H1 (cell line): ENCODE results near the gene CALM3. TPM values are rescaled to one million over a fixed set of nuclear protein-coding genes. Genes with fewer than 3 reads are reported as not detected.

Experiments used
- CTCF ChIA-PET: fragments of 300-600 bp; sonication (Branson Sonifier 250); formaldehyde crosslinking; loops from one replicate; lab custom pipeline; 2021; ENCODE audit not compliant: partially characterized antibody; lab: Charles Lee
- POLR2A ChIA-PET: fragments of 300-600 bp; sonication (Branson Sonifier 250); formaldehyde crosslinking; loops from one replicate; lab custom pipeline; 2021; ENCODE audit warnings: inconsistent platforms; ENCODE audit not compliant: partially characterized antibody; lab: Charles Lee
- DNase-seq, 2 experiments: peaks; one replicate each; pipeline versions ENCODE4 v3.0.0 to v3.0.0-alpha.2; 2010 to 2022; ENCODE audit warnings: low spot score in 2 of 2, low read depth in 1 of 2, mixed read lengths in 1 of 2
- FAIRE-seq: peaks from 2 replicates; lab custom pipeline; 2011; peaks lifted over from hg19 to GRCh38; lab: Jason Lieb, UNC
- H2AFZ ChIP-seq: 2 replicates; pipeline ENCODE4 v1.8.1; 2012; ENCODE audit warnings: low read length, inconsistent platforms
- H2AK5ac ChIP-seq: 2 replicates; pipeline ENCODE4 v1.6.1; 2013; ENCODE audit warnings: low read depth, low read length
- H2BK120ac ChIP-seq: replicated peaks from 2 replicates; pipeline ENCODE3; 2013; ENCODE audit warnings: low read depth, low read length, inconsistent platforms
- H2BK12ac ChIP-seq: 2 replicates; pipeline ENCODE4 v1.6.1; 2013; ENCODE audit warnings: low read depth, low read length
- H2BK15ac ChIP-seq: 2 replicates; pipeline ENCODE4 v1.6.1; 2013; ENCODE audit warnings: low read length
- H2BK20ac ChIP-seq: 2 replicates; pipeline ENCODE4 v1.6.1; 2013; ENCODE audit warnings: low read length
- H2BK5ac ChIP-seq: 2 replicates; pipeline ENCODE4 v1.6.1; 2013; ENCODE audit warnings: low read depth, low read length
- H3K14ac ChIP-seq: 2 replicates; pipeline ENCODE4 v1.6.1; 2013; ENCODE audit warnings: inconsistent platforms; ENCODE audit not compliant: insufficient read length
- H3K18ac ChIP-seq: 2 replicates; pipeline ENCODE4 v1.6.1; 2013; ENCODE audit warnings: low read length; ENCODE audit errors: extremely low read depth
- H3K23ac ChIP-seq: 2 replicates; pipeline ENCODE4 v1.6.1; 2013; ENCODE audit warnings: inconsistent platforms; ENCODE audit not compliant: insufficient read length
- H3K23me2 ChIP-seq: 2 replicates; pipeline ENCODE4 v1.6.1; 2013; ENCODE audit warnings: low read depth, low read length
- H3K27ac ChIP-seq: 2 replicates; pipeline ENCODE4 v1.6.1; 2011; ENCODE audit warnings: low read depth, low read length, inconsistent platforms
- H3K27me3 ChIP-seq, 4 experiments: replicated peaks in 1 of 4; 1 replicate in 1 of 4; 2 replicates in 3 of 4; pipeline versions ENCODE4 v1.6.1 to v1.8.1; 2011 to 2013; ENCODE audit warnings: low read length in 3 of 4, mild to moderate bottlenecking in 3 of 4, inconsistent platforms in 2 of 4, mixed read lengths in 2 of 4, moderate library complexity in 1 of 4; ENCODE audit not compliant: control insufficient read depth in 3 of 4, insufficient read depth in 3 of 4; ENCODE audit errors: extremely low read depth in 1 of 4
- H3K36me3 ChIP-seq, 4 experiments: 2 replicates each; pipeline versions ENCODE4 v1.6.1 to v1.8.1; 2011 to 2013; ENCODE audit warnings: mild to moderate bottlenecking in 4 of 4, low read length in 3 of 4, moderate library complexity in 2 of 4, control low read depth in 1 of 4, inconsistent platforms in 1 of 4; ENCODE audit not compliant: insufficient read depth in 4 of 4, control insufficient read depth in 2 of 4
- H3K4ac ChIP-seq: replicated peaks from 2 replicates; pipeline ENCODE3; 2013; ENCODE audit warnings: low read length, low read depth, mixed read lengths, inconsistent platforms; ENCODE audit not compliant: insufficient read length
- H3K4me1 ChIP-seq, 4 experiments: replicated peaks in 1 of 4; 1 replicate in 1 of 4; 2 replicates in 3 of 4; pipeline versions ENCODE4 v1.6.1 to v1.8.1; 2011 to 2013; ENCODE audit warnings: low read length in 3 of 4, inconsistent platforms in 2 of 4, mixed read lengths in 1 of 4; ENCODE audit not compliant: insufficient read depth in 4 of 4, control insufficient read depth in 3 of 4
- H3K4me2 ChIP-seq, 2 experiments: 2 replicates each; pipeline versions ENCODE4 v1.6.1 to v1.8.1; 2011 to 2013; ENCODE audit warnings: low read depth in 2 of 2, low read length in 2 of 2, control low read depth in 1 of 2, inconsistent platforms in 1 of 2, mild to moderate bottlenecking in 1 of 2; ENCODE audit not compliant: insufficient read depth in 1 of 2
- H3K4me3 ChIP-seq, 4 experiments: fragments of 200-600, 300-600 bp in 1 of 4; sonication (generic), shearing (Covaris generic), sonication (Bioruptor Twin) in 1 of 4; 2 replicates each; pipeline versions ENCODE4 v1.5.1 to v1.8.1; 2011 to 2016; ENCODE audit warnings: low read length in 4 of 4, low read depth in 3 of 4, control low read depth in 2 of 4, inconsistent platforms in 2 of 4, mild to moderate bottlenecking in 2 of 4, mixed read lengths in 1 of 4, moderate library complexity in 1 of 4; ENCODE audit not compliant: insufficient read depth in 2 of 4; ENCODE audit errors: extremely low read depth in 1 of 4
- H3K56ac ChIP-seq: replicated peaks from 2 replicates; pipeline ENCODE3; 2013; ENCODE audit warnings: low read depth, mild to moderate bottlenecking, mixed read lengths, low read length, inconsistent platforms; ENCODE audit not compliant: insufficient read length
- H3K79me1 ChIP-seq: 2 replicates; pipeline ENCODE4 v1.6.1; 2013; ENCODE audit warnings: low read depth, low read length, control low read depth
- H3K79me2 ChIP-seq, 2 experiments: 2 replicates each; pipeline versions ENCODE4 v1.6.1 to v1.8.1; 2012 to 2013; ENCODE audit warnings: low read length in 2 of 2, mild to moderate bottlenecking in 2 of 2, inconsistent platforms in 1 of 2; ENCODE audit not compliant: insufficient read depth in 2 of 2, control insufficient read depth in 1 of 2
- H3K9ac ChIP-seq, 4 experiments: replicated peaks in 1 of 4; 1 replicate in 1 of 4; 2 replicates in 3 of 4; pipeline versions ENCODE4 v1.6.1 to v1.8.1; 2011 to 2013; ENCODE audit warnings: low read depth in 3 of 4, low read length in 3 of 4, control low read depth in 2 of 4, mild to moderate bottlenecking in 2 of 4, moderate library complexity in 2 of 4, inconsistent platforms in 1 of 4; ENCODE audit errors: extremely low read depth in 1 of 4
- H3K9me3 ChIP-seq, 2 experiments: 2 replicates each; pipeline versions ENCODE4 v1.6.1 to v1.8.1; 2012 to 2013; ENCODE audit warnings: mild to moderate bottlenecking in 2 of 2, moderate library complexity in 2 of 2, control low read depth in 1 of 2, inconsistent platforms in 1 of 2, low read depth in 1 of 2, low read length in 1 of 2, mixed read lengths in 1 of 2; ENCODE audit not compliant: insufficient read depth in 2 of 2
- H4K20me1 ChIP-seq, 2 experiments: replicated peaks in 1 of 2; 2 replicates each; pipeline versions ENCODE3 to v1.8.1; 2011 to 2013; ENCODE audit warnings: inconsistent platforms in 2 of 2, low read length in 2 of 2, mild to moderate bottlenecking in 1 of 2; ENCODE audit not compliant: insufficient read depth in 2 of 2, control insufficient read depth in 1 of 2
- H4K5ac ChIP-seq: 2 replicates; pipeline ENCODE4 v1.6.1; 2013; ENCODE audit warnings: low read length, low read depth, mixed read lengths, inconsistent platforms; ENCODE audit not compliant: insufficient read length
- H4K8ac ChIP-seq: 2 replicates; pipeline ENCODE4 v1.8.0; 2013; ENCODE audit warnings: mild to moderate bottlenecking, moderate library complexity, low read length, inconsistent platforms; ENCODE audit not compliant: insufficient read depth; ENCODE audit errors: extremely low read depth
- H4K91ac ChIP-seq: replicated peaks from 2 replicates; pipeline ENCODE3; 2013; ENCODE audit warnings: low read length, mixed read lengths, inconsistent platforms; ENCODE audit not compliant: insufficient read length
- CHD2 ChIP-seq: IDR thresholded peaks from 2 replicates; pipeline ENCODE4 v1.6.1; 2012; ENCODE audit warnings: low read length, improper control_type of control experiment
- EGR1 ChIP-seq: IDR thresholded peaks from 2 replicates; pipeline ENCODE4 v1.6.1; 2011; ENCODE audit warnings: low read depth, low read length, borderline replicate concordance
- EP300 ChIP-seq, 2 experiments: IDR thresholded peaks; 1 replicate in 1 of 2; 2 replicates in 1 of 2; pipeline ENCODE4 v1.6.1; 2011 to 2012; ENCODE audit warnings: low read depth in 2 of 2, low read length in 2 of 2, mild to moderate bottlenecking in 2 of 2, borderline replicate concordance in 1 of 2, inconsistent platforms in 1 of 2, moderate library complexity in 1 of 2
- EZH2 ChIP-seq: fragments of 200-600 bp; sonication (generic); IDR thresholded peaks from 2 replicates; pipeline ENCODE4 v1.7.1; 2012; ENCODE audit warnings: low read depth, mild to moderate bottlenecking, moderate library complexity, low read length, inconsistent platforms; ENCODE audit not compliant: severe bottlenecking
- KDM1A ChIP-seq: fragments of 200-600, 300-600 bp; sonication (generic); IDR thresholded peaks from 2 replicates; pipeline ENCODE4 v1.7.1; 2016; ENCODE audit warnings: mild to moderate bottlenecking, low read length, borderline replicate concordance
- POLR2A ChIP-seq, 2 experiments: IDR thresholded peaks; 1 replicate in 1 of 2; 2 replicates in 1 of 2; pipeline ENCODE4 v1.6.1; 2011; ENCODE audit warnings: low read depth in 2 of 2, low read length in 2 of 2, mild to moderate bottlenecking in 2 of 2; ENCODE audit errors: control extremely low read depth in 1 of 2
- POLR2AphosphoS5 ChIP-seq: IDR thresholded peaks from 2 replicates; pipeline ENCODE4 v1.6.1; 2011; ENCODE audit warnings: low read depth, low read length
- POU5F1 ChIP-seq: IDR thresholded peaks from 2 replicates; pipeline ENCODE4 v1.6.1; 2011; ENCODE audit warnings: low read depth, mild to moderate bottlenecking, low read length, moderate library complexity
- RAD21 ChIP-seq, 2 experiments: IDR thresholded peaks in 1 of 2; conservative IDR thresholded peaks in 1 of 2; 2 replicates each; pipeline ENCODE4 v1.6.1; 2011; ENCODE audit warnings: low read depth in 2 of 2, low read length in 2 of 2, improper control_type of control experiment in 1 of 2, inconsistent platforms in 1 of 2, mild to moderate bottlenecking in 1 of 2, moderate library complexity in 1 of 2
- RBBP5 ChIP-seq: IDR thresholded peaks from 2 replicates; pipeline ENCODE4 v1.7.1; 2012; ENCODE audit warnings: low read depth, mild to moderate bottlenecking, inconsistent platforms, low read length, moderate library complexity, borderline replicate concordance
- RXRA ChIP-seq: IDR thresholded peaks from 2 replicates; pipeline ENCODE4 v1.6.1; 2011; ENCODE audit warnings: low read depth, mild to moderate bottlenecking, low read length, moderate library complexity; ENCODE audit not compliant: insufficient read depth
- SP2 ChIP-seq: IDR thresholded peaks from 2 replicates; pipeline ENCODE4 v1.6.1; 2012; ENCODE audit warnings: mild to moderate bottlenecking, low read length, inconsistent platforms
- SUZ12 ChIP-seq: fragments of 200-600 bp; sonication (generic); IDR thresholded peaks from 2 replicates; pipeline ENCODE4 v1.6.1; 2012; ENCODE audit warnings: mild to moderate bottlenecking, inconsistent platforms, low read length, moderate library complexity, mixed read lengths
- TAF1 ChIP-seq: IDR thresholded peaks from 2 replicates; pipeline ENCODE4 v1.6.1; 2011; ENCODE audit warnings: mild to moderate bottlenecking, low read depth, low read length
- WGBS, 2 experiments: shearing (Covaris generic) in 1 of 2; methylation state at CpG; one replicate each; pipeline versions ENCODE4 v1.1.6 to v1.1.7; 2013 to 2015; ENCODE audit warnings: low lambda C conversion rate in 2 of 2, mixed read lengths in 2 of 2, inconsistent platforms in 1 of 2, low coverage in 1 of 2, missing lambda C conversion rate in 1 of 2; ENCODE audit not compliant: insufficient replicate concordance in 2 of 2, insufficient coverage in 1 of 2, insufficient read length in 1 of 2; ENCODE audit errors: extremely low coverage in 1 of 2, missing lambda C conversion rate in 1 of 2; 5-methylcytosine and 5-hydroxymethylcytosine counted together
- polyA plus RNA-seq, 7 experiments: library from polyadenylated mRNA; depleted of rRNA in 3 of 7; stranded (reverse) in 5 of 7; unstranded in 2 of 7; fragments of >200 nt in 5 of 7; fragments of 200-250 nt in 2 of 7; gene quantifications; 1 replicate in 5 of 7; 2 replicates in 1 of 7; 4 replicates in 1 of 7; pipeline versions ENCODE4 v1.2.1 to v1.2.3, GENCODE V29; 2011 to 2013; ENCODE audit warnings: missing spikeins in 2 of 7, mixed read lengths in 2 of 7
- total RNA-seq: library from RNA; stranded (reverse); fragmentation: NEBNext Ultra II Directional; extraction: Animal tissue kit (Norgen Biotek cat#: 25700); gene quantifications from 2 replicates; pipeline ENCODE4 v1.2.1, GENCODE V29; 2021

The CALM3 gene
- total and polyA plus RNA-seq, 2 of the 8 experiments (the other 6 are each of a cell fraction or from before 2014, with no cell fraction given), result 315 to 326 TPM

DNA sequence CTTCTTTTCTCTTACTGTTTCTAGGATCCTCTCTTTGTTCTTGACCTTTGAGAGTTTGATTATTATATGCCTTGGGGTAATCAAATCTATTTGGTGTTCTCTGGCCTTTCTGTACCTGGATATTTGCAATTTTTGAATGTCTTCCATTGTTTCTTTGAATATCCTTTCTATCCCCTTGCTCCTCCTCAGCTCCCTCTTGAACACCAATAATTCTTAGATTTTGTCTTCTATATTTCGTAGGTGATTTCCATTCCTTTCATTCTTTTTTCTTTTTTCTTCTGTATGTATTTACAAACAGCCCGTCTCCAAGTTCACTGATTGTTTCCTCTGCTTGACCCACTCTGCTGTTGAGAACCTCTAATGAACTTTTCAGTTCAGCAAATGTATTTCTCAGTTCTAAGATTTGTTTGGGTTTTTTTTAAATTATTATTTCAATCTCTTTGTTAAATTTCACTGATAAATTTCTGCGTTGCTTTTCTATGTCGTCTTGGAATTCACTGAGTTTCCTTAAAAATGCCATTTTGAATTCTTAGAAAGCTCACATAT lies 2.7 kb upstream of the CALM3 start:
- peaks cover 8% of the 10 kb centered on the region for H3K79me1 ChIP-seq
- H3K4me3 ChIP-seq, result no peak overlapping the region
- no peak overlapping the region for H2AFZ ChIP-seq
- H3K9me3 ChIP-seq, result no peaks in the 10 kb centered on the region
- H3K27me3 ChIP-seq, result no peaks in the 10 kb centered on the region
- H3K14ac ChIP-seq, result no peak overlapping the region
- WGBS, 2 experiments, result 81% methylated on average over 4 of the region's 4 CpGs; no CpG with 5 or more reads in 1 of the 2 experiments
- no peak overlapping the region for H4K5ac ChIP-seq
- no peak overlapping the region for H3K4ac ChIP-seq
- no peak overlapping the region for H2BK5ac ChIP-seq
- H2BK20ac ChIP-seq, result no peak overlapping the region
- H4K91ac ChIP-seq, result no peak overlapping the region
- no peak overlapping the region for H4K8ac ChIP-seq
- H3K23ac ChIP-seq, result no peak overlapping the region
- H3K56ac ChIP-seq, result no peak overlapping the region
- H3K79me2 ChIP-seq, result peaks cover 13 to 20% of the 10 kb centered on the region in 2 experiments
- H4K20me1 ChIP-seq, result peaks cover 8 to 12% of the 10 kb centered on the region in 2 experiments
- DNase-seq, result no peak
- CTCF ChIA-PET, result interaction anchor here (0.6 to 2.0 kb wide), 4 partner anchors 19 to 27 kb away, joined by 3 to 7 read pairs (median 4); no protein-coding TSS in a partner anchor
- no peak overlapping the region for H3K4me2 ChIP-seq
- no peak overlapping the region for H2BK15ac ChIP-seq
- FAIRE-seq, result no peak
- no peaks in the 10 kb centered on the region for H3K36me3 ChIP-seq
- no peak overlapping the region for H3K18ac ChIP-seq
- H2BK120ac ChIP-seq, result no peak overlapping the region
- POLR2A ChIA-PET, result interaction anchor here (1.1 kb wide), 2 partner anchors 15 to 19 kb away, joined by 3 to 5 read pairs; no protein-coding TSS in a partner anchor
- H3K23me2 ChIP-seq, result peaks cover 12% of the 10 kb centered on the region
- H3K27ac ChIP-seq, result no peak overlapping the region
- no peak overlapping the region for H3K9ac ChIP-seq
- H2BK12ac ChIP-seq, result no peak overlapping the region
- H2AK5ac ChIP-seq, result no peak overlapping the region
- H3K4me1 ChIP-seq, result peaks cover 0 to 11% (median 7%) of the 10 kb centered on the region in 4 experiments; a peak in 5 of 7 replicates
- TF ChIP-seq CHD2 (no peak), POU5F1 (no peak), RBBP5 (no peak), POLR2AphosphoS5 (no peak), EGR1 (no peak), SUZ12 (no peak), TAF1 (no peak), SP2 (no peak), KDM1A (no peak), EZH2 (no peak), POLR2A (IDR thresholded peaks at IDR 0.05; ENCODE audit: control extremely low read depth in 1 of 2, low read depth in 2 of 2, low read length in 2 of 2) (no peak), EP300 (IDR thresholded peaks at IDR 0.05; ENCODE audit: borderline replicate concordance in 1 of 2, low read depth in 2 of 2, low read length in 2 of 2) (no peak), RAD21 (IDR thresholded peaks at IDR 0.05 in 1 of 2, conservative IDR thresholded peaks at IDR 0.05 in 1 of 2; ENCODE audit: low read depth in 2 of 2, low read length in 2 of 2) (no peak), RXRA (no peak)
